ENCODE measurements around the gene EFNA1. TPM values are rescaled to one million over a fixed set of nuclear protein-coding genes. Genes with fewer than 3 reads are reported as not detected.

Gene EFNA1
- total and polyA plus RNA-seq, 7 donors = 5.5 to 42.6 (median 15.0) TPM

- H3K36me3 ChIP-seq (ENCODE audit: insufficient read depth in 1 of 2, low read depth in 1 of 2) = no peaks in the 10 kb centered on the region
- no peaks in the 10 kb centered on the region for H3K9me3 ChIP-seq
- intact Hi-C loops (cut with DNase I) = no loop called here
- ATAC-seq (no peak), DNase-seq (no peak)
- TF ChIP-seq CTCF (IDR thresholded peaks at IDR 0.05) = no peak
- no peak overlapping the region for H3K4me3 ChIP-seq
- no peaks in the 10 kb centered on the region for H3K4me1 ChIP-seq
- 47 to 58% (median 55%) methylated on average over 6 of the region's 6 CpGs for WGBS, 3 donors
- no peak overlapping the region for H3K27ac ChIP-seq
- H3K27me3 ChIP-seq (ENCODE audit: insufficient read depth in 3 of 3, low read length in 2 of 3) = no peaks in the 10 kb centered on the region
Observed at GRCh38 chr1:155120253-155120652, 7.4 kb upstream of the EFNA1 start.

GRCh38 chr1:155121249-155121648, 6.4 kb upstream of the EFNA1 start:
- Histone ChIP-seq H3K4me3 (no peak overlapping the region), H3K36me3 (ENCODE audit: insufficient read depth in 1 of 2, low read depth in 1 of 2) (no peaks in the 10 kb centered on the region), H3K27me3 (ENCODE audit: insufficient read depth in 3 of 3, low read length in 2 of 3) (peaks cover 0 to 3% (median 0%) of the 10 kb centered on the region in 3 donors), H3K4me1 (peaks cover 4% of the 10 kb centered on the region), H3K27ac (no peak overlapping the region), H3K9me3 (no peaks in the 10 kb centered on the region)
- intact Hi-C loops (cut with DNase I) = no loop called here
- DNase-seq (no peak), ATAC-seq (no peak)
- WGBS, 3 donors = 82 to 95% (median 83%) methylated on average over 2 of the region's 2 CpGs
- no peak for TF ChIP-seq CTCF (IDR thresholded peaks at IDR 0.05)

GRCh38 chr1:155122308-155122707, 5.4 kb upstream of the EFNA1 start:
- no peak for TF ChIP-seq CTCF (IDR thresholded peaks at IDR 0.05)
- H3K27ac ChIP-seq = no peak overlapping the region
- H3K27me3 ChIP-seq (ENCODE audit: insufficient read depth in 3 of 3, low read length in 2 of 3) = peaks cover 0 to 14% (median 0%) of the 10 kb centered on the region in 3 donors
- DNase-seq = no peak
- H3K36me3 ChIP-seq (ENCODE audit: insufficient read depth in 1 of 2, low read depth in 1 of 2) = no peaks in the 10 kb centered on the region
- intact Hi-C loops (cut with DNase I) = no loop called here
- WGBS, 3 donors = 75 to 83% (median 78%) methylated on average over 2 of the region's 2 CpGs
- no peaks in the 10 kb centered on the region for H3K9me3 ChIP-seq
- ATAC-seq = no peak
- H3K4me3 ChIP-seq = no peak overlapping the region
- H3K4me1 ChIP-seq = peaks cover 12% of the 10 kb centered on the region

- Histone ChIP-seq H3K27me3 (ENCODE audit: insufficient read depth in 3 of 3, low read length in 2 of 3) (peaks cover 0 to 28% (median 0%) of the 10 kb centered on the region in 3 donors), H3K9me3 (no peaks in the 10 kb centered on the region), H3K27ac (no peak overlapping the region), H3K36me3 (ENCODE audit: insufficient read depth in 1 of 2, low read depth in 1 of 2) (no peaks in the 10 kb centered on the region), H3K4me3 (no peak overlapping the region), H3K4me1 (peaks cover 18% of the 10 kb centered on the region)
- WGBS, 3 donors = 64 to 77% (median 73%) methylated on average over 4 of the region's 4 CpGs
- intact Hi-C loops (cut with DNase I) = no loop called here
- TF ChIP-seq CTCF (IDR thresholded peaks at IDR 0.05) = no peak
- no peak for DNase-seq
- ATAC-seq = no peak
Observed at GRCh38 chr1:155123801-155124200, 3.9 kb upstream of the EFNA1 start.

Data from psoas muscle (tissue), 8 donors.